ENCODE results near the gene FOXD4. TPM values are rescaled to one million over a fixed set of nuclear protein-coding genes. Genes with fewer than 3 reads are reported as not detected.
"Not testable (repeated sequence)": the region's sequence is repeated elsewhere in the genome, so short reads cannot be mapped to it uniquely, and the experiment has no call there.

The FOXD4 gene
- total RNA-seq, 1 experiment from 2014 or later = 2.8 TPM

GRCh38 chr9:113468-114266 lies 4.5 kb downstream of the FOXD4 start:
- H3K27me3 ChIP-seq (ENCODE audit: insufficient read depth, low read length); H3K79me2 ChIP-seq (ENCODE audit: insufficient read depth, low read length); RAD21 ChIA-PET (ENCODE audit: low non-redundant PET in 1 of 2, low total read pairs in 2 of 2, uncharacterized antibody in 2 of 2, unreplicated experiment in 2 of 2); H3K36me3 ChIP-seq (ENCODE audit: control insufficient read depth in 1 of 2, insufficient read depth in 2 of 2, low read length in 2 of 2); H3K4me3 ChIP-seq (replicated peaks in 1 of 2; ENCODE audit: low read depth in 1 of 2, low read length in 2 of 2); H3K9me3 ChIP-seq (ENCODE audit: control insufficient read depth in 1 of 2, insufficient read depth in 1 of 2, low read depth in 1 of 2, low read length in 2 of 2); H3K4me1 ChIP-seq (ENCODE audit: control insufficient read depth in 1 of 2, insufficient read depth in 2 of 2, low read length in 2 of 2); H3K9ac ChIP-seq (ENCODE audit: low read length); ATAC-seq; H2AFZ ChIP-seq (ENCODE audit: low read depth, low read length, poor library complexity, severe bottlenecking); H4K20me1 ChIP-seq (ENCODE audit: insufficient read depth); DNase-seq (ENCODE audit: low read depth, low spot score); BruUV-seq (replicated peaks); CTCF ChIA-PET; H3K27ac ChIP-seq (ENCODE audit: low read depth, low read length); H3K4me2 ChIP-seq (ENCODE audit: low read length); POLR2A ChIA-PET; H3K9me2 ChIP-seq (ENCODE audit: insufficient read depth); intact Hi-C loops (cut with micrococcal nuclease): not testable (repeated sequence)

GRCh38 chr9:112589-113467 lies 5.4 kb downstream of the FOXD4 start:
- H3K36me3 ChIP-seq (ENCODE audit: control insufficient read depth in 1 of 2, insufficient read depth in 2 of 2, low read length in 2 of 2); H3K4me3 ChIP-seq (replicated peaks in 1 of 2; ENCODE audit: low read depth in 1 of 2, low read length in 2 of 2); BruUV-seq (replicated peaks); H2AFZ ChIP-seq (ENCODE audit: low read depth, low read length, poor library complexity, severe bottlenecking); H4K20me1 ChIP-seq (ENCODE audit: insufficient read depth); H3K9me3 ChIP-seq (ENCODE audit: control insufficient read depth in 1 of 2, insufficient read depth in 1 of 2, low read depth in 1 of 2, low read length in 2 of 2); DNase-seq (ENCODE audit: low read depth, low spot score); CTCF ChIA-PET; H3K27ac ChIP-seq (ENCODE audit: low read depth, low read length); H3K9me2 ChIP-seq (ENCODE audit: insufficient read depth); ATAC-seq; POLR2A ChIA-PET; H3K79me2 ChIP-seq (ENCODE audit: insufficient read depth, low read length); H3K9ac ChIP-seq (ENCODE audit: low read length); intact Hi-C loops (cut with micrococcal nuclease); RAD21 ChIA-PET (ENCODE audit: low non-redundant PET in 1 of 2, low total read pairs in 2 of 2, uncharacterized antibody in 2 of 2, unreplicated experiment in 2 of 2); H3K27me3 ChIP-seq (ENCODE audit: insufficient read depth, low read length); H3K4me2 ChIP-seq (ENCODE audit: low read length); H3K4me1 ChIP-seq (ENCODE audit: control insufficient read depth in 1 of 2, insufficient read depth in 2 of 2, low read length in 2 of 2): not testable (repeated sequence)

- H3K27me3 ChIP-seq (ENCODE audit: insufficient read depth, low read length); POLR2A ChIA-PET; H3K4me2 ChIP-seq (ENCODE audit: low read length); DNase-seq (ENCODE audit: low read depth, low spot score); H2AFZ ChIP-seq (ENCODE audit: low read depth, low read length, poor library complexity, severe bottlenecking); H3K9me3 ChIP-seq (ENCODE audit: control insufficient read depth in 1 of 2, insufficient read depth in 1 of 2, low read depth in 1 of 2, low read length in 2 of 2); RAD21 ChIA-PET (ENCODE audit: low non-redundant PET in 1 of 2, low total read pairs in 2 of 2, uncharacterized antibody in 2 of 2, unreplicated experiment in 2 of 2); H3K9me2 ChIP-seq (ENCODE audit: insufficient read depth); H3K9ac ChIP-seq (ENCODE audit: low read length); ATAC-seq; BruUV-seq (replicated peaks); H4K20me1 ChIP-seq (ENCODE audit: insufficient read depth); H3K36me3 ChIP-seq (ENCODE audit: control insufficient read depth in 1 of 2, insufficient read depth in 2 of 2, low read length in 2 of 2); CTCF ChIA-PET; H3K27ac ChIP-seq (ENCODE audit: low read depth, low read length); H3K4me1 ChIP-seq (ENCODE audit: control insufficient read depth in 1 of 2, insufficient read depth in 2 of 2, low read length in 2 of 2); H3K4me3 ChIP-seq (replicated peaks in 1 of 2; ENCODE audit: low read depth in 1 of 2, low read length in 2 of 2); H3K79me2 ChIP-seq (ENCODE audit: insufficient read depth, low read length); intact Hi-C loops (cut with micrococcal nuclease): not testable (repeated sequence)
These were observed 7.5 kb downstream of the FOXD4 start for GRCh38 chr9:110672-111071.

GRCh38 chr9:109540-109939 lies 8.7 kb downstream of the FOXD4 start:
- DNase-seq (ENCODE audit: low read depth, low spot score); intact Hi-C loops (cut with micrococcal nuclease); BruUV-seq (replicated peaks); H3K9me2 ChIP-seq (ENCODE audit: insufficient read depth); H4K20me1 ChIP-seq (ENCODE audit: insufficient read depth); H3K4me2 ChIP-seq (ENCODE audit: low read length); H3K4me1 ChIP-seq (ENCODE audit: control insufficient read depth in 1 of 2, insufficient read depth in 2 of 2, low read length in 2 of 2); CTCF ChIA-PET; H3K79me2 ChIP-seq (ENCODE audit: insufficient read depth, low read length); H3K9me3 ChIP-seq (ENCODE audit: control insufficient read depth in 1 of 2, insufficient read depth in 1 of 2, low read depth in 1 of 2, low read length in 2 of 2); POLR2A ChIA-PET; H2AFZ ChIP-seq (ENCODE audit: low read depth, low read length, poor library complexity, severe bottlenecking); RAD21 ChIA-PET (ENCODE audit: low non-redundant PET in 1 of 2, low total read pairs in 2 of 2, uncharacterized antibody in 2 of 2, unreplicated experiment in 2 of 2); H3K4me3 ChIP-seq (replicated peaks in 1 of 2; ENCODE audit: low read depth in 1 of 2, low read length in 2 of 2); H3K36me3 ChIP-seq (ENCODE audit: control insufficient read depth in 1 of 2, insufficient read depth in 2 of 2, low read length in 2 of 2); H3K27me3 ChIP-seq (ENCODE audit: insufficient read depth, low read length); H3K9ac ChIP-seq (ENCODE audit: low read length); H3K27ac ChIP-seq (ENCODE audit: low read depth, low read length): not testable (repeated sequence)
- ATAC-seq = peak; percentile 36; the same call in 1 of the 2 replicates

Measured in HCT116 (cell line).